HepG2 (cell line): ENCODE results near the gene HDAC4. TPM values are rescaled to one million over a fixed set of nuclear protein-coding genes. Genes with fewer than 3 reads are reported as not detected.
A peak's percentile ranks its signal among the peaks of the same experiment; 100 is the strongest.

ENCODE experiments used
- ELF1 ChIP-seq: sonication (generic); formaldehyde crosslinking; IDR thresholded peaks from 2 replicates; pipeline ENCODE4 v1.4.0; 2020; ENCODE audit warnings: missing genetic modification reagents
- ERF ChIP-seq: IDR thresholded peaks from 2 replicates; pipeline ENCODE4 v1.6.1; 2018; ENCODE audit warnings: missing biosample characterization, missing genetic modification reagents
- HMGA1 ChIP-seq: sonication (generic); formaldehyde crosslinking; conservative IDR thresholded peaks from 2 replicates; pipeline ENCODE4 v1.4.0; 2020; ENCODE audit warnings: missing genetic modification reagents
- JARID2 ChIP-seq: sonication (generic); formaldehyde crosslinking; IDR thresholded peaks from 2 replicates; pipeline ENCODE4 v1.8.1; 2023; ENCODE audit warnings: missing genetic modification reagents, inconsistent platforms; ENCODE audit not compliant: insufficient replicate concordance
- KDM2A ChIP-seq: sonication (generic); formaldehyde crosslinking; IDR thresholded peaks from 2 replicates; pipeline ENCODE4 v1.4.0; 2020; ENCODE audit warnings: low read depth, missing genetic modification reagents, borderline replicate concordance
- SRSF9 ChIP-seq: fragments of 200-400 bp; formaldehyde crosslinking; IDR thresholded peaks from 2 replicates; pipeline ENCODE4 v1.6.1; 2018; ENCODE audit warnings: borderline replicate concordance, mild to moderate bottlenecking, low read depth, low read length; ENCODE audit not compliant: insufficient read depth, poor library complexity, severe bottlenecking
- TCF7L2 ChIP-seq: IDR thresholded peaks from 2 replicates; pipeline ENCODE4 v1.6.1; 2011; ENCODE audit warnings: mild to moderate bottlenecking, low read depth, low read length, moderate library complexity
- ZBTB42 ChIP-seq: sonication (generic); formaldehyde crosslinking; IDR thresholded peaks from 2 replicates; pipeline ENCODE4 v1.5.0; 2020; ENCODE audit warnings: mild to moderate bottlenecking, missing genetic modification reagents
- ZBTB7A ChIP-seq: sonication (generic); formaldehyde crosslinking; IDR thresholded peaks from 2 replicates; pipeline ENCODE4 v1.8.0; 2022; ENCODE audit warnings: mild to moderate bottlenecking, missing genetic modification reagents
- ZNF10 ChIP-seq: sonication (generic); formaldehyde crosslinking; IDR thresholded peaks from 2 replicates; pipeline ENCODE4 v1.4.0; 2020; ENCODE audit warnings: mild to moderate bottlenecking, low read depth, missing genetic modification reagents, borderline replicate concordance
- ZNF225 ChIP-seq: sonication (generic); formaldehyde crosslinking; IDR thresholded peaks from 2 replicates; pipeline ENCODE4 v1.4.0; 2020; ENCODE audit warnings: mild to moderate bottlenecking, missing genetic modification reagents
- ZNF326 ChIP-seq: sonication (generic); formaldehyde crosslinking; IDR thresholded peaks from 2 replicates; pipeline ENCODE4 v1.4.0; 2020; ENCODE audit warnings: missing genetic modification reagents, borderline replicate concordance
- ZNF383 ChIP-seq: sonication (generic); formaldehyde crosslinking; IDR thresholded peaks from 2 replicates; pipeline ENCODE4 v1.4.0; 2020; ENCODE audit warnings: missing genetic modification reagents, mild to moderate bottlenecking, borderline replicate concordance
- ZNF598 ChIP-seq: sonication (generic); formaldehyde crosslinking; IDR thresholded peaks from 2 replicates; pipeline ENCODE4 v1.5.1; 2020; ENCODE audit warnings: mild to moderate bottlenecking, missing genetic modification reagents, borderline replicate concordance
- ZNF652 ChIP-seq: IDR thresholded peaks from 2 replicates; pipeline ENCODE4 v1.6.1; 2016; ENCODE audit warnings: low read depth, borderline replicate concordance
- ZNF781 ChIP-seq: sonication (generic); formaldehyde crosslinking; IDR thresholded peaks from 2 replicates; pipeline ENCODE4 v1.5.1; 2020; ENCODE audit warnings: borderline replicate concordance, mild to moderate bottlenecking, missing genetic modification reagents; ENCODE audit errors: not compliant biosample characterization
- ZNF883 ChIP-seq: sonication (generic); formaldehyde crosslinking; IDR thresholded peaks from 2 replicates; pipeline ENCODE4 v1.5.1; 2020; ENCODE audit warnings: mild to moderate bottlenecking, missing genetic modification reagents; ENCODE audit errors: not compliant biosample characterization
- polyA plus RNA-seq, 8 experiments: library from polyadenylated mRNA; depleted of rRNA in 3 of 8; stranded (reverse) in 7 of 8; unstranded in 1 of 8; fragments of >200 nt; fragmentation: Illumina TruSeq in 4 of 8; extraction: Trizol in 4 of 8; gene quantifications; 2 replicates each; pipeline versions ENCODE4 v1.2.1 to v1.2.3, GENCODE V29; 2011 to 2016; ENCODE audit warnings: low read depth in 4 of 8, missing spikeins in 1 of 8, mixed read lengths in 1 of 8; ENCODE audit not compliant: insufficient read depth in 1 of 8
- total RNA-seq, 5 experiments: library from RNA; depleted of rRNA; stranded (reverse); fragments of >200 nt; fragmentation: Illumina TruSeq; extraction: Trizol; gene quantifications; 2 replicates each; pipeline ENCODE4 v1.2.3, GENCODE V29; 2016; ENCODE audit warnings: low read depth in 1 of 5
- TF ChIP-seq, protein P1 (sequence below): sonication (generic); formaldehyde crosslinking; IDR thresholded peaks from 2 replicates; pipeline ENCODE4 v1.5.0; 2020; ENCODE audit warnings: mild to moderate bottlenecking, missing genetic modification reagents
- TF ChIP-seq, protein P2 (sequence below): sonication (generic); formaldehyde crosslinking; IDR thresholded peaks from 2 replicates; pipeline ENCODE4; 2020; ENCODE audit warnings: missing genetic modification reagents, mild to moderate bottlenecking, borderline replicate concordance
- TF ChIP-seq, protein P3 (sequence below): sonication (generic); formaldehyde crosslinking; IDR thresholded peaks from 2 replicates; pipeline ENCODE4 v1.9.0; 2021; ENCODE audit warnings: missing genetic modification reagents, mild to moderate bottlenecking, borderline replicate concordance

HDAC4 gene
- total and polyA plus RNA-seq, 2 of the 13 experiments (the other 11 are each of a cell fraction or from before 2014, with no cell fraction given) = 10.1 to 11.5 TPM

DNA sequence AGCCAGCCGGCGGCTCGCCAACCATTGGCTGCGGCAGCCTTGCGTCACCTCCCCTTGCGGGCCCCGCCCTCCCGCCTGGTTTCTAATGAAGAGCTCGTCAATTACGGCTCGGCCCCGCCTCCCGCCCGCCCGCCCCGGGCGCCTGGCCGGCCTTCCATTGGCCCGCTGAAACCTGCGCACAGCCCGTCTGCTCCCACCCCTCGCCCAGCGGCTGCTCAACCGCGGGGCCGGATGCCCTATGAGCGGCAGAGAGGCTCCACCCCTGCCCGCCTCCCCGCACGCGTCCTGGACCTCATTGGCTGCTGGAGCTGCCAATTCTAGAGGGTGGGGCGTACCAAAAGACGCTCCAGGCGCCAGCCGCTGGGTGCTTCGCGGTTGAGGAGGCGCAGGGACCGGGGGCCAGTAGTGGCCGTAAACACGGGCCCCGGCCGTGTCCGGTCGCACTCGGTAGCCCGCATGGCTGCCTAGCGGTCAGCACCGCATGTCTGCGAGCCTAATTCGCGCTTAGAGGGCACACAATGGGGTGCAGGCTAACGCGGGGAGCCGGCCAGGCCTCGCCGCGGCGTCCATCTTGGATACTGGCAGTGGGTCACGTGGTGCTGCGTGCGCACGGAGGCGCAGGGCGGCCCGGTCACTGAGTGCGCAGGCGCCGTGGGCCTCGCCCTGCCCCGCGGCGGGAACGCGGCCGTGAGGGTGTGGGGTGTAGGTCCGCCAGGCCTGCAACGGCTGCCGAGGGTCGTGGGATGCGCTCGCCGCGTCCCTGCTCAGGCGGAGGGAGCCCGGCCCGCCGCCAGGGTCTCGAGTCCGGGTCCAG is 454 bp upstream of the HDAC4 start (continued):
- TF ChIP-seq HMGA1 (CRISPR knock-in tag) (no peak), ELF1 (peak; percentile 67), ZNF10 (CRISPR knock-in tag) (peak; percentile 95; the same call in 1 of the 2 replicates), KDM2A (CRISPR knock-in tag) (peak; percentile 96), ERF (CRISPR knock-in tag) (peak; percentile 96), ZNF225 (peak; percentile 100), ZNF383 (CRISPR knock-in tag) (0 out of 2 replicates have a peak, but pooled peaks have one; percentile 98), JARID2 (CRISPR knock-in tag) (peak; percentile 90), SRSF9 (no peak), ZNF326 (CRISPR knock-in tag) (no peak), ZNF883 (peak; percentile 99), ZNF598 (CRISPR knock-in tag) (peak; percentile 99), ZNF781 (CRISPR knock-in tag) (peak; percentile 98), TCF7L2 (no peak), ZNF652 (CRISPR knock-in tag) (no peak), ZBTB7A (CRISPR knock-in tag) (peak; percentile 98), ZBTB42 (CRISPR knock-in tag) (peak; percentile 98)
- TF ChIP-seq, protein P1, sequence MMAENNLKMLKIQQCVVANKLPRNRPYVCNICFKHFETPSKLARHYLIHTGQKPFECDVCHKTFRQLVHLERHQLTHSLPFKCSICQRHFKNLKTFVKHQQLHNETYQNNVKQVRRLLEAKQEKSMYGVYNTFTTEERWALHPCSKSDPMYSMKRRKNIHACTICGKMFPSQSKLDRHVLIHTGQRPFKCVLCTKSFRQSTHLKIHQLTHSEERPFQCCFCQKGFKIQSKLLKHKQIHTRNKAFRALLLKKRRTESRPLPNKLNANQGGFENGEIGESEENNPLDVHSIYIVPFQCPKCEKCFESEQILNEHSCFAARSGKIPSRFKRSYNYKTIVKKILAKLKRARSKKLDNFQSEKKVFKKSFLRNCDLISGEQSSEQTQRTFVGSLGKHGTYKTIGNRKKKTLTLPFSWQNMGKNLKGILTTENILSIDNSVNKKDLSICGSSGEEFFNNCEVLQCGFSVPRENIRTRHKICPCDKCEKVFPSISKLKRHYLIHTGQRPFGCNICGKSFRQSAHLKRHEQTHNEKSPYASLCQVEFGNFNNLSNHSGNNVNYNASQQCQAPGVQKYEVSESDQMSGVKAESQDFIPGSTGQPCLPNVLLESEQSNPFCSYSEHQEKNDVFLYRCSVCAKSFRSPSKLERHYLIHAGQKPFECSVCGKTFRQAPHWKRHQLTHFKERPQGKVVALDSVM = peak; percentile 58
- TF ChIP-seq, protein P2, sequence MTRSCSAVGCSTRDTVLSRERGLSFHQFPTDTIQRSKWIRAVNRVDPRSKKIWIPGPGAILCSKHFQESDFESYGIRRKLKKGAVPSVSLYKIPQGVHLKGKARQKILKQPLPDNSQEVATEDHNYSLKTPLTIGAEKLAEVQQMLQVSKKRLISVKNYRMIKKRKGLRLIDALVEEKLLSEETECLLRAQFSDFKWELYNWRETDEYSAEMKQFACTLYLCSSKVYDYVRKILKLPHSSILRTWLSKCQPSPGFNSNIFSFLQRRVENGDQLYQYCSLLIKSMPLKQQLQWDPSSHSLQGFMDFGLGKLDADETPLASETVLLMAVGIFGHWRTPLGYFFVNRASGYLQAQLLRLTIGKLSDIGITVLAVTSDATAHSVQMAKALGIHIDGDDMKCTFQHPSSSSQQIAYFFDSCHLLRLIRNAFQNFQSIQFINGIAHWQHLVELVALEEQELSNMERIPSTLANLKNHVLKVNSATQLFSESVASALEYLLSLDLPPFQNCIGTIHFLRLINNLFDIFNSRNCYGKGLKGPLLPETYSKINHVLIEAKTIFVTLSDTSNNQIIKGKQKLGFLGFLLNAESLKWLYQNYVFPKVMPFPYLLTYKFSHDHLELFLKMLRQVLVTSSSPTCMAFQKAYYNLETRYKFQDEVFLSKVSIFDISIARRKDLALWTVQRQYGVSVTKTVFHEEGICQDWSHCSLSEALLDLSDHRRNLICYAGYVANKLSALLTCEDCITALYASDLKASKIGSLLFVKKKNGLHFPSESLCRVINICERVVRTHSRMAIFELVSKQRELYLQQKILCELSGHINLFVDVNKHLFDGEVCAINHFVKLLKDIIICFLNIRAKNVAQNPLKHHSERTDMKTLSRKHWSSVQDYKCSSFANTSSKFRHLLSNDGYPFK (CRISPR knock-in tag) = peak; percentile 99
- TF ChIP-seq, protein P3, sequence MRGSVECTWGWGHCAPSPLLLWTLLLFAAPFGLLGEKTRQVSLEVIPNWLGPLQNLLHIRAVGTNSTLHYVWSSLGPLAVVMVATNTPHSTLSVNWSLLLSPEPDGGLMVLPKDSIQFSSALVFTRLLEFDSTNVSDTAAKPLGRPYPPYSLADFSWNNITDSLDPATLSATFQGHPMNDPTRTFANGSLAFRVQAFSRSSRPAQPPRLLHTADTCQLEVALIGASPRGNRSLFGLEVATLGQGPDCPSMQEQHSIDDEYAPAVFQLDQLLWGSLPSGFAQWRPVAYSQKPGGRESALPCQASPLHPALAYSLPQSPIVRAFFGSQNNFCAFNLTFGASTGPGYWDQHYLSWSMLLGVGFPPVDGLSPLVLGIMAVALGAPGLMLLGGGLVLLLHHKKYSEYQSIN = no peak
